Stimulated activated CD8-positive, alpha-beta memory T cell treated with anti-CD3 and anti-CD28 coated beads, Interleukin-15, amount 100 ng/mL, for 48 hours (primary cell): ENCODE measurements around the gene PAIP2B.
A peak's percentile ranks its signal among the peaks of the same experiment; 100 is the strongest.
"Not testable (repeated sequence)": the region's sequence is repeated elsewhere in the genome, so short reads cannot be mapped to it uniquely, and the experiment has no call there.

Experiments used
- DNase-seq, 2 donors: peaks; one replicate each; pipeline ENCODE4 v3.0.0-alpha.2; 2020; ENCODE audit warnings: low read depth in 2 of 2

Gene PAIP2B

GRCh38 chr2:71216501-71216900 is 10.4 kb downstream of the PAIP2B start:
- DNase-seq = no peak

- DNase-seq = no peak
Measured at GRCh38 chr2:71215447-71215846, 11.5 kb downstream of the PAIP2B start.

GRCh38 chr2:71212336-71212735 is 14.6 kb downstream of the PAIP2B start:
- DNase-seq = no peak

GRCh38 chr2:71210292-71210691 is 16.6 kb downstream of the PAIP2B start:
- no peak for DNase-seq

- DNase-seq = no peak
Measured at GRCh38 chr2:71208756-71209155, 18.1 kb downstream of the PAIP2B start.

GRCh38 chr2:71207601-71208000 is 19.3 kb downstream of the PAIP2B start:
- no peak for DNase-seq

- DNase-seq = no peak
Measured at GRCh38 chr2:71206271-71206670, 20.6 kb downstream of the PAIP2B start.

- no peak for DNase-seq
Measured at GRCh38 chr2:71191570-71191943, 35.3 kb downstream of the PAIP2B start.

- no peak for DNase-seq
Measured at GRCh38 chr2:71190656-71191569, 36.0 kb downstream of the PAIP2B start.

- no peak for DNase-seq
Measured at GRCh38 chr2:71187589-71187988, 39.3 kb downstream of the PAIP2B start.

GRCh38 chr2:71186973-71187372 is 39.9 kb downstream of the PAIP2B start:
- DNase-seq = no peak

- not testable (repeated sequence) for DNase-seq
Measured at GRCh38 chr2:71183306-71184115, 43.4 kb downstream of the PAIP2B start.

GRCh38 chr2:71181316-71181715 is 45.6 kb downstream of the PAIP2B start:
- no peak for DNase-seq

- not testable (repeated sequence) for DNase-seq
Measured at GRCh38 chr2:71178836-71179235, 48.1 kb downstream of the PAIP2B start.

- DNase-seq = no peak
Measured at GRCh38 chr2:71174207-71174606, 52.7 kb downstream of the PAIP2B start.

- no peak for DNase-seq
Measured at GRCh38 chr2:71173096-71173495, 53.8 kb downstream of the PAIP2B start.

GRCh38 chr2:71166812-71167211 is 60.1 kb downstream of the PAIP2B start:
- peak in 1 of 2 donors; percentile 7 for DNase-seq

GRCh38 chr2:71157124-71157793 is 69.6 kb downstream of the PAIP2B start:
- DNase-seq = peak; percentile 34 to 38

- DNase-seq = no peak
Measured at GRCh38 chr2:71156573-71156972, 70.3 kb downstream of the PAIP2B start.

GRCh38 chr2:71155846-71156245 is 71.1 kb downstream of the PAIP2B start:
- DNase-seq = no peak

GRCh38 chr2:71154798-71155197 is 72.1 kb downstream of the PAIP2B start:
- no peak for DNase-seq

- no peak for DNase-seq
Measured at GRCh38 chr2:71154279-71154678, 72.6 kb downstream of the PAIP2B start.
